HG03060 (cell line): ENCODE measurements around the gene NTSR1.
A peak's percentile ranks its signal among the peaks of the same experiment; 100 is the strongest.

ENCODE experiments used
- ATAC-seq: cut with Tn5 transposase; IDR thresholded peaks from one replicate; pipeline ENCODE4 v1.9.1; 2021; ENCODE audit warnings: low read depth, moderate number of reproducible peaks; ENCODE audit not compliant: unreplicated experiment

The NTSR1 gene

DNA sequence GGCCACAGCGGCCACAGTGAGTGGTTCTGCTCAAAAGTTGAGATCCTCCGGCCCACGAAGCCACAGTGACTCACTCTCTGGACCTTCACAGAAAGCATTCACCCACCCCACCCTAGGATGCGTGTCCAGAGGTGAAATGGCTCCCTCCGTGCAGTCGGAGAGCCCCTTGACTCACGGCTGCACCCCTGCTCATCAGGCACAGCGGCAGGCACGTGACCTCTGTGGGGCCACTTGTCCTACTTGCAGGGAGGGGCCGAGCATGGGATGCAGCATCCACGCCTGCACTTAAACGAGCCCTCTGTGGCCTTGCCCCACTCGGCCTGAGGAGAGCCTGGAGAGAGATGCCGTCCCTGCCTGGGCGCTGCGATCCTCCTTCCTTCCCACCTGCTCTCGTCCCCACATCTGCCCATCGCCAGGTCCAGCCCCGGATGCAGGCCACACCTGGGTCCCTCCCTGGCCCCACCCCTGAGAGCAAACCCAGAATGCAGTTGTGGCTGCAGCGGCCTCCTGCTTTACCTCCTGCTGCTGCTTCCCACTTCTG lies 28.7 kb downstream of the NTSR1 start:
- ATAC-seq: no peak

DNA sequence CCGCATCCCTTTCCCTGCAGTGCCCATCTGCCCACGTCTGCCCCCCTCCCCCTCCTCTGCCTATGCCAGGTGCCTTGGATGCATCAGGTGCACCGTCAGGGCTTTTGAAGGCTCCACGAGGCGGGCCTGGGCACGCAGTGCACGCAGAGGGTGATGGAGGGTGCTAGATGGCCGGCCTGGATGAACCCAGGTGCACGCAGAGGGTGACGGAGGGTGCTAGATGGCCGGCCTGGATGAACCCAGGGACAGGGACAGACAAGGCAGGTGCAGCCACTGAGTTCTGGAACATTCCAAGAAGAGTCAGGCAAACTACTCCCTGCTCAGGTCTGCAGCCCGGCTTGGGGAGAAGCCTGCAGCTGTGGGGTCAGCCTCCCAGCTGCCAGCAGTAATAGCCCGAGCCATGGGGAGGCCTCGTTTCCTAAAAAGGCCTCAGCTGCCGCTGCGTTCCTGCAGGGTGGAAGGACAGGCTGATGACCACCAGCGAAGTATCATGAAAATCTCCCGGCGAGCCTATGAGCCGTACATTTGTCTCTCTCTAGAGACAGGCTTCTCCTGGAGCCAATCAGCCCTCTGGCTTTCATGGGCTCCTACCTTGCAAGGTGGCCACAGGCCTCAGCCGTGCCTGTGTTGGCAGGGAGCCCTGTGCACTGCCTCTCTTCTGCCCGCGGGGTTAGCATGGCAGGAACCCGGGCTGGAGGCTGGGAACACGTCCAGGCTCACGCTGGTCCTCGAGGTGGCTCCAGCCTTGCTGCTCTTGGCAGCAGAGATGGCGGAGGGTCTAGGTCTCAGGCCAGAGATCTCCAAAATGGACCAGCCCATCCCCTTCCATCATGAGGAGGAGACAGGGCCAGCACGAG lies 29.6 kb downstream of the NTSR1 start:
- ATAC-seq: no peak

GRCh38 chr20:62739067-62739466 lies 30.4 kb downstream of the NTSR1 start:
- no peak for ATAC-seq

GRCh38 chr20:62739581-62740285 lies 31.1 kb downstream of the NTSR1 start:
- no peak for ATAC-seq

DNA sequence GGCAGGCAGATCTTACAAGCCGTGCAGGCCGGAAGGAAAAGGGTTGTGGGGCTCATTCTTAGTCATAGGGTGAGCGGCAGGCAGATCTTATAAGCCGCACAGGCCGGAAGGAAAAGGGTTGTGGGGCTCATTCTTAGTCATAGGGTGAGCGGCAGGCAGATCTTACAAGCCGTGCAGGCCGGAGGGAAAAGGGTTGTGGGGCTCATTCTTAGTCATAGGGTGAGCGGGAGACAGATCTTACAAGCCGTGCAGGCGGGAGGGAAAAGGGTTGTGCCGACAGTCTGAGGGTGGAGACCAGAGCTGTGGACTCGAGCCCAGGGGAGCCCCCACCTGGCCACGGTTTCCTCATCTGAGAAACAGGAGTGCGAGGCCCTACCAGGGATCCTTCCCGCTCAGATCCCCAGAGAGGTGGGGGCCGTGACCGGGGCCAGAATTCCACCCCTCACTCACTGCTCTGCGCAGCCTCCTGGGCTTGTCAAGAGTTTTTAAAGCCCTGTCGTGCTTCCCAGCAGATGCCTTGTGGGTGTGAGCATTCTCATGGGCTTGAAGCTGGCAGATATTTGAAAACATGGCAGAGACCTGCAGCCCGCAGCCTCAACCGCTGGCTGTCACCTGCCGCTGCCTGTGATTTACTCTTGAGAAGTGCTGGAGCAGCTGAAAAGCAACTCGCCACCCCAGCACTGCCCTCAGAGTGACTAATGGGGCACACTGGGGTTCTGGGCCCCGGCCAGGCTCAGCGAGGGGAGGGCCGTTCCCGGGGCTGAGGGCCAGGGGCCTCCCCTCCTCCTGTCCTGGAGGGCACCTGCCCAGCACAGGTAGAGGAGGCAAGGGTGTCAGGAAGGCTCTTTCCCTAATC lies 31.9 kb downstream of the NTSR1 start:
- ATAC-seq: peak; percentile 69

GRCh38 chr20:62741191-62741691 lies 32.6 kb downstream of the NTSR1 start:
- no peak for ATAC-seq

- no peak for ATAC-seq
Observed at GRCh38 chr20:62741701-62742491, 33.3 kb downstream of the NTSR1 start.

GRCh38 chr20:62742550-62742949 lies 33.9 kb downstream of the NTSR1 start:
- no peak for ATAC-seq

DNA sequence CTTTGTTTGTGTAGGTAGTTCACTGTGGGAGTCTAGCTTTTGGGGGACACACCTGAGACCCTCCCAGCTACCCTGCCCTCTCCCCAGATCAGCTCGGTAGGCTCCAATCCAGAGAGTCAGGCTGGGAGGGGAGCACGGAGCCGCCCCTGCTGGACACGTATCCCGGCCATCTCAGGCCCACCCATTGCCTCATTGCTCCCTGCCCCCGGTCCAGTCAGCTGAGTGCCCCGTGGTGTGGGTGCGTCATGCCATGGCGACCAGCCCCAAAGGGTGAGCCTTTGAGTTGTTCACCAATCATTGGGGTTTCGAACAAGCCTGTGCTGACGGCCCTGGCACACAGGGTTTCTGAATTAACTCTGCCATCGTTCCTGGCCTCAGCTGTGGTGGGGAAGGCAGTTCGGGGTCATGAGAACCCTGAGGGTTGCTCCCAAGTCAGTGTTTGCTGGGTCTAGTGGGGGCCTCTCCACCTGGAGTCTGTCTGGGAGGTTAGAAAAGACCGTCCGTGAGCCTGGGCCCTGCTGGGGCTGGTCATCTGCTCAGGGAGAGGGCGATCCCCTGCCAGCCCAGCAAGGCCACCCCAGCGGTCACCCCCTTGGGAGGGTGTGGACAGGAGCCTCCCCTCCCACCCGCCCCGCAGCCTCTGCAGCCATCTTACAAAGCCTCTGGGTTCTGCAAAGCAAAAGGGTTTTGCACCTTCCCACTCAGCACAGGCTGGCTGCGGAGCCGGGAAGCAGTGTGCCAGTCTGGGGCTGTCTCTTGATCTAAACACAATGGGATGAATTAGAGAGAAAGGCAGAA lies 34.5 kb downstream of the NTSR1 start:
- no peak for ATAC-seq

GRCh38 chr20:62743777-62744317 lies 35.2 kb downstream of the NTSR1 start:
- ATAC-seq: no peak

DNA sequence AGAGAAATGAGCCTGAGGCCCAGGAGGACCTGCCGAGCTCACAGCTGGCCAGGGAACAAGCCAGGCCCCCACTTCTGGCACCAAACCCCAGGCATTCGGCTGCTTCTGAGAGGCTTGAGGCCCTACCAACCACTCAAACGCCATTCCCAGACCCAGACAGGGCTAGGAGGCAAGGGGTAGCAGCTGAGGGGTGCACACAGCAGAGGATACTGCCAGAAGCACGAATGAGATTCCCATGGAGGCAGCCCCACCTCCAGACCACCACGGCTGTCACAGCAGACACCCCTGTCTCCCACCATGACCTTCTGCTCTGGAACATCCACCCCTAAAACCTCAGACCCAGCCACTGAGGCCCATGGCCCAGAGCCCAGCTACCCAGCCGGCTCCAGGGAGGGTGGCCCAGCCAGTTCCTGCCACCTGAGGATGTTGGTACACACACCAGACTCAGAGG lies 36.1 kb downstream of the NTSR1 start:
- ATAC-seq: no peak

DNA sequence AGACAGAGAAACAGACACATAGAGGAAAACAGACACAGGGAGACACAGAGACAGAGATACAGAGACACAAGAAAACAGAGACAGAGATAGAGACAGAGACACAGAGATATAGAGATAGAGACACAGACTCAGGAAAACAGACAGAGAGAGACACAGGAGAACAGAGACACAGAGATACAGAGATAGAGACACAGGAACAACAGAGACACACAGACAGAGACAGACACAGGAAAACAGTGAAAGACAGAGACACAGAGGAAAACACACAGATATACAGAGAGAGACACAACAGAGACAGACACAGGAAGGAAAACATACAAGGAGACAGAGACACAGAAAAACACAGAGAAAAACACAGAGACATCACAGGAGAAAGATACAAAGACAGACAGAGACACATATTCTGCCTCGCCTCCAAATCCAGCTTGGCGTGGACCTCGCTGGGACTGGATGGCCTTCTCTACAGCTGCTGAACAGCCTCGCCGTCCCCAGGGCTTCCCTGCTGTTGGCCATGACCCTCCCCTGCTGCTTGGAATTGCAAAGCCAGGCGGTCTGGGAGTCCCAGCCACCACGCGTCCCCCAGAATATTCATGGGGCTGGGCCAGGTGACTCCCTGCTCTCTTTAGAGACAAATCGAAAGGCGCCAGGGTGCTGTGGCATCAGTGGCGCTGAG lies 36.8 kb downstream of the NTSR1 start:
- no peak for ATAC-seq

- ATAC-seq: no peak
Observed at GRCh38 chr20:62745952-62746288, 37.3 kb downstream of the NTSR1 start.

DNA sequence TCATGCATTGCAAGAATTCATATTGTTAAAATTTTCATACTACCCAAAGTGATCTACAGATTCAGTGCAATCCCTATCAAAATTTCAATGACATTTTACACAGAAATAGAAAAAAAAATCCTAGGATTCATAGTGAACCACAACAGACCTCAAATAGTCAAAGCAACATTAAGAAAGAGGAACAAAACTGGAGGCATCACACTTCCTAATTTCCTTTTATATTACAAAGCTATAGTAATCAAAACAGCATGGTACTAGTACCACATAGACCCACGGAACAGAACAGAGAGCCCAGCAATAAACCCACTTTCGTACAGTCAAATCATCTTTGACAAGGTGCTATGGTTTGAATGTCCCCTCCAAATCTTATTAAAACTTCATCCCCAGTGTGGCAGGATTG lies 39.7 kb downstream of the NTSR1 start:
- ATAC-seq: no peak

GRCh38 chr20:62749851-62750445 lies 41.3 kb downstream of the NTSR1 start:
- no peak for ATAC-seq

- no peak for ATAC-seq
Observed at GRCh38 chr20:62751551-62752150, 43.0 kb downstream of the NTSR1 start.

GRCh38 chr20:62752181-62752670 lies 43.6 kb downstream of the NTSR1 start:
- ATAC-seq: no peak
